ENCODE results near the gene SPATA46.
"Not testable (repeated sequence)": the region's sequence is repeated elsewhere in the genome, so short reads cannot be mapped to it uniquely, and the experiment has no call there.

Gene SPATA46

DNA sequence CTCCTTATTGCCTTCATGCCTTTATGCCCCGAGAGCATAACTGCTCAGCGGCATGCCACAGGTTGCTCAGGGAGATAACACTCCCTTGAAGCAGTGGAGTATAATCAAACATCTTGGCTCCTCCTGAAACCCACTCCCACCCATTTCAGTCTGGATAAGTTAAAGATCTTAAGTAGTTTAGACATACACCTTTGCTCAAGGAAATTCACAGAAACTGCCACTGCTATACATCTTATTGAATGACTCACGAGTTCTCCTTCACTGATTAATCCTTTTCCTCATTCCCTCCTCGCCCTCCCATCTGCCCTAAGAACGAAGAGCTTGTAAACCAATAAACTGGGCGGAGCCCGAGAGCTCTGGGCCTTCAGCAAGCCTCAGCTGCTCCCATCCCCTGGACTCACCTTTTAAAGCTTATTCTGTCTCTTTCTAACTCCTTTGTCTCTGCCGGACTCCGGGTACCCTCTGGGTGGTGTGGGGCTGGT, 42.8 kb upstream of the SPATA46 start:
- H3K27ac ChIP-seq (ENCODE audit: extremely low read depth, low read depth, low read length); H3K36me3 ChIP-seq (ENCODE audit: control insufficient read depth in 2 of 2, insufficient read depth in 1 of 2, low read length in 2 of 2); POLR2A ChIA-PET; H3K4me3 ChIP-seq (ENCODE audit: low read depth, low read length); H3K4me1 ChIP-seq (ENCODE audit: control insufficient read depth, insufficient read depth, low read length); H3K9me3 ChIP-seq (ENCODE audit: control insufficient read depth, insufficient read depth, low read depth, low read length): not testable (repeated sequence)
- TF ChIP-seq SCRT1 (tag by site-specific recombination; IDR thresholded peaks at IDR 0.05; ENCODE audit: borderline replicate concordance) (0 out of 2 replicates have a peak, but pooled peaks have one; percentile 26), SCRT2 (tag by site-specific recombination; IDR thresholded peaks at IDR 0.05) (peak; percentile 75)
- CTCF ChIA-PET, result interaction anchor here (0.7 kb wide), 1 partner anchor 446 kb away, joined by 3 read pairs; no protein-coding TSS in a partner anchor

DNA sequence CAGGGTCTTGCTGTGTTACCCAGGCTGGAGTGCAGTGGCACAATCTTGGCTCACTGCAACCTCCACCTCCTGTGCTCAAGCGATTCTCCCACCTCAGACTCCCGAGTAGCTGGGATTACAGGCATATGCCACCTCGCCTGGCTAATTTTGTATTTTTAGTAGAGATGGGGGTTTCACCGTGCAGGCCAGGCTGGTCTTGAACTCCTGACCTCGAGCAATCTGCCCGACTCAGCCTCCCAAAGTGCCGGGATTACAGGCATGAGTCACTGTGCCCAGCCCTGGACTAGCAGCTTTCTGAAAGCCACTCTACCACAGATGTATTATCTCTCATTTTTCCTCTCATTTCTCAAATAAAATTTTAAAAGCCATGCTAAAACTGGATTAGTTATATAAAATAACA, 41.9 kb upstream of the SPATA46 start:
- 0 out of 2 replicates have a peak, but pooled peaks have one; percentile 47 for TF ChIP-seq SCRT2 (tag by site-specific recombination; IDR thresholded peaks at IDR 0.05)
- H3K27ac ChIP-seq (ENCODE audit: extremely low read depth, low read depth, low read length); H3K9me3 ChIP-seq (ENCODE audit: control insufficient read depth, insufficient read depth, low read depth, low read length); H3K4me3 ChIP-seq (ENCODE audit: low read depth, low read length); H3K36me3 ChIP-seq (ENCODE audit: control insufficient read depth in 2 of 2, insufficient read depth in 1 of 2, low read length in 2 of 2); POLR2A ChIA-PET; H3K4me1 ChIP-seq (ENCODE audit: control insufficient read depth, insufficient read depth, low read length): not testable (repeated sequence)
- CTCF ChIA-PET, result interaction anchor here (0.9 kb wide), 1 partner anchor 362 kb away, joined by 3 read pairs; no protein-coding TSS in a partner anchor

DNA sequence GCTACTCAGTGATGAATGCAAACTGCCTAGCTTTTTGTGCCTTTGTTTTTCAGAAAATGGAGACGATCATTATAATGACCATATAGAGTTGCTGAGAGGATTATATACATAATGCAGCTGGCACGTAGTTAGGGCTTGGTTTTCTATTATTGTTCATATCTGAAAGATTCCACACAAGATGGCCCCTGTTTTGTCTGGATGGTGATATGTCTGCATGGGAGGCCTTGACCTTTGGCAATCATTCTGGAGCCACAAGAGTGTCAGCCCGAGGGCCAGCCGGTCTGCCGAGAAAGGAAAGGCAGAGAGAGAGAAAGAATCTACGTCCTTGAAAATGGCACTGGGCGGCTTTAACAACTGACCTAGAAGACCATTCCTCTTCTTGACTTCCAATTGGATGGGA, 41.0 kb upstream of the SPATA46 start:
- CTCF ChIA-PET, result interaction anchor here (0.9 kb wide), 1 partner anchor 361 kb away, joined by 3 read pairs; no protein-coding TSS in a partner anchor
- Histone ChIP-seq H3K9me3 (ENCODE audit: control insufficient read depth, insufficient read depth, low read depth, low read length) (no peaks in the 10 kb centered on the region), H3K27ac (ENCODE audit: extremely low read depth, low read depth, low read length) (no peak overlapping the region), H3K4me3 (ENCODE audit: low read depth, low read length) (no peak overlapping the region), H3K4me1 (ENCODE audit: control insufficient read depth, insufficient read depth, low read length) (no peaks in the 10 kb centered on the region), H3K36me3 (ENCODE audit: control insufficient read depth in 2 of 2, insufficient read depth in 1 of 2, low read length in 2 of 2) (no peaks in the 10 kb centered on the region)
- POLR2A ChIA-PET, result no interaction called here
- TF ChIP-seq KLF8 (tag by site-specific recombination; IDR thresholded peaks at IDR 0.05) (no peak), ZNF394 (tag by site-specific recombination; IDR thresholded peaks at IDR 0.05; ENCODE audit: borderline replicate concordance) (no peak), MEIS1 (CRISPR knock-in tag; IDR thresholded peaks at IDR 0.05; ENCODE audit: borderline replicate concordance) (no peak), ZNF175 (tag by site-specific recombination; IDR thresholded peaks at IDR 0.05) (no peak), SETDB1 (IDR thresholded peaks at IDR 0.05; ENCODE audit: insufficient read length, low read length) (no peak), ZNF132 (tag by site-specific recombination; IDR thresholded peaks at IDR 0.05; ENCODE audit: borderline replicate concordance) (no peak), ZFP41 (tag by site-specific recombination; IDR thresholded peaks at IDR 0.05; ENCODE audit: borderline replicate concordance) (no peak), ZBTB48 (tag by site-specific recombination; IDR thresholded peaks at IDR 0.05) (no peak), ZNF214 (tag by site-specific recombination; IDR thresholded peaks at IDR 0.05; ENCODE audit: borderline replicate concordance) (no peak), ZBTB20 (tag by site-specific recombination; IDR thresholded peaks at IDR 0.05) (no peak), ZFP69B (tag by site-specific recombination; IDR thresholded peaks at IDR 0.05) (no peak), ZNF140 (tag by site-specific recombination; IDR thresholded peaks at IDR 0.05) (no peak)
- TF ChIP-seq, protein P1, sequence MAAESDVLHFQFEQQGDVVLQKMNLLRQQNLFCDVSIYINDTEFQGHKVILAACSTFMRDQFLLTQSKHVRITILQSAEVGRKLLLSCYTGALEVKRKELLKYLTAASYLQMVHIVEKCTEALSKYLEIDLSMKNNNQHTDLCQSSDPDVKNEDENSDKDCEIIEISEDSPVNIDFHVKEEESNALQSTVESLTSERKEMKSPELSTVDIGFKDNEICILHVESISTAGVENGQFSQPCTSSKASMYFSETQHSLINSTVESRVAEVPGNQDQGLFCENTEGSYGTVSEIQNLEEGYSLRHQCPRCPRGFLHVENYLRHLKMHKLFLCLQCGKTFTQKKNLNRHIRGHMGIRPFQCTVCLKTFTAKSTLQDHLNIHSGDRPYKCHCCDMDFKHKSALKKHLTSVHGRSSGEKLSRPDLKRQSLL (tag by site-specific recombination; IDR thresholded peaks at IDR 0.05), result no peak
- TF ChIP-seq, protein P2, sequence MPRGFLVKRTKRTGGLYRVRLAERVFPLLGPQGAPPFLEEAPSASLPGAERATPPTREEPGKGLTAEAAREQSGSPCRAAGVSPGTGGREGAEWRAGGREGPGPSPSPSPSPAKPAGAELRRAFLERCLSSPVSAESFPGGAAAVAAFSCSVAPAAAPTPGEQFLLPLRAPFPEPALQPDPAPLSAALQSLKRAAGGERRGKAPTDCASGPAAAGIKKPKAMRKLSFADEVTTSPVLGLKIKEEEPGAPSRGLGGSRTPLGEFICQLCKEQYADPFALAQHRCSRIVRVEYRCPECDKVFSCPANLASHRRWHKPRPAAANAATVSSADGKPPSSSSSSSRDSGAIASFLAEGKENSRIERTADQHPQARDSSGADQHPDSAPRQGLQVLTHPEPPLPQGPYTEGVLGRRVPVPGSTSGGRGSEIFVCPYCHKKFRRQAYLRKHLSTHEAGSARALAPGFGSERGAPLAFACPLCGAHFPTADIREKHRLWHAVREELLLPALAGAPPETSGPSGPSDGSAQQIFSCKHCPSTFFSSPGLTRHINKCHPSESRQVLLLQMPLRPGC (tag by site-specific recombination; IDR thresholded peaks at IDR 0.05), result no peak
- TF ChIP-seq, protein P3, sequence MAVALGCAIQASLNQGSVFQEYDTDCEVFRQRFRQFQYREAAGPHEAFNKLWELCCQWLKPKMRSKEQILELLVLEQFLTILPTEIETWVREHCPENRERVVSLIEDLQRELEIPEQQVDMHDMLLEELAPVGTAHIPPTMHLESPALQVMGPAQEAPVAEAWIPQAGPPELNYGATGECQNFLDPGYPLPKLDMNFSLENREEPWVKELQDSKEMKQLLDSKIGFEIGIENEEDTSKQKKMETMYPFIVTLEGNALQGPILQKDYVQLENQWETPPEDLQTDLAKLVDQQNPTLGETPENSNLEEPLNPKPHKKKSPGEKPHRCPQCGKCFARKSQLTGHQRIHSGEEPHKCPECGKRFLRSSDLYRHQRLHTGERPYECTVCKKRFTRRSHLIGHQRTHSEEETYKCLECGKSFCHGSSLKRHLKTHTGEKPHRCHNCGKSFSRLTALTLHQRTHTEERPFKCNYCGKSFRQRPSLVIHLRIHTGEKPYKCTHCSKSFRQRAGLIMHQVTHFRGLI (tag by site-specific recombination; IDR thresholded peaks at IDR 0.05), result no peak

Data from HEK293 (cell line).